Activated CD4-positive, CD25-positive, alpha-beta regulatory T cell (primary cell): ENCODE measurements around the gene GAMT.
A peak's percentile ranks its signal among the peaks of the same experiment; 100 is the strongest.

ENCODE experiments used
- DNase-seq, 4 experiments: peaks; one replicate each; lab custom pipeline; 2025; lab: John Stamatoyannopoulos, UW

Gene GAMT

DNA sequence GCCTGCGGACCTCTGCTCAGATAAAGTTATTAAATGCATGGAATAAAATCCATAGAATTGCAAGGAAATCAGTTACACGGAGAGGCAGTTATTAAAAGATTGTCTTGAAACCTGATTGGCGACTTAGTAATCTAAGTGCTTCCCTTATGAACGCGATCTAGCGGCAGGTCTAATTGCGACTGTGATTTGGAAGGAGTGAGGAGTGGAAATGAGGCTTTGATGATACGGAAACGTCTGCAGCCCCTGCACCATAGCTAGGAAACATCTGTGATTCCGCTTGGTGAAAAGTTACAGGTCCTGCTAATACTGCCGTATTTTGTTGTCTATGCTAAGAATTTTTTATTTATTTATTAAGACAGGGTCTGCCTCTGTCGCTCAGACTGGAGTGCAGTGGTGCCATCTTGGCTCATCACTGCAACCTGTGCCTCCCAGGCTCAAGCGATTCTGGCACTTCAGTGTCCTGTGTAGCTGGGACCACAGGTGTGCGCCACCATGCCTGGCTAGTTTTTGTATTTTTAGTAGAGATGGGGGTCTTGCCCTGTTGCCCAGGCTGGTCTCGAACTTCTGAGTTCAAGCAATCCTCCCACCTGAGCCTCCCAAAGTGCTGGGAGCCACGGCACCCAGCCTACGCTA lies 16.7 kb downstream of the GAMT start:
- DNase-seq: no peak

DNA sequence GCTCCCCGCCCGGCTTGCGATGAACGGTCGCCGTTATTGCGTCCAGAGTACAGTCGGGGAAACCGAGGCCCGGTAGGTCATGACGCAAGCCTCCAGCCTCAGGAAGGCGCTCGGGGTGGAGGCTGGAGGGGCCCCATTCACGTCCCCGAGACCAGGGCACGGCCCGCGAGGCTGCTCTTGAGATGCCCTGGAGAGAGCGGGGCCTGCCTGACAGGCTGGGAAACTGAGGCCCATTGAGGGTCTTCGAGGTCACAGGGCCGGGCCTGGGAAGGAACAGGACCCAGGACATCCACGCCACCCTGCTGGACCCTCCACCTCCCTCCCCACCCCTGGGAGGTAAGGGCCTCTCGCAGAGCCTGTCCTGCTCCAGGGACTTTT lies 17.3 kb downstream of the GAMT start:
- no peak for DNase-seq

GRCh38 chr19:1383312-1384084 lies 17.8 kb downstream of the GAMT start, which contains the start of gene NDUFS7:
Gene NDUFS7 (plus strand): TSS chr19:1383907. CDS start chr19:1383927, 20 bp downstream.
- DNase-seq: peak; percentile 85 to 97 (median 90)

- DNase-seq: no peak
These were observed 18.4 kb downstream of the GAMT start for GRCh38 chr19:1383017-1383311.

DNA sequence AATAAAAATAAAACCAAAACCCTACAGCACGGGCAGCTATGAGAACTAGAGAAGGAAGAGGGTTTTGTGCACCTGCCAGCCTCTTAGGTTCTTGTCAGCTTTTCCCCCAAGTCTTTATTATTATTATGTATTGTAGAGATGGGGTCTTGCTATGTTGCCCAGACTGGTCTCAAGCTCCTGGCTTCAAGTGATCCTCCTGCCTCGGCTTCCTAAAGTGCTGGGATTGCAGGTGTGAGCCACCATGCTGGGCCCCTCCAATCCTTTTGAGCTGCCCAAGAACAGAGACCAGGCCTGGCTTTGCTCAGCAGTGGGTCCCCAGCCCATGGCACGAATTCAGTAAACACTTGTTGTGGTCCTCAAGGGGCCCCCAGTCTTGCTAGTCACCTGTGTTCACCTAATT lies 19.1 kb downstream of the GAMT start:
- no peak for DNase-seq

- DNase-seq: no peak
These were observed 21.3 kb downstream of the GAMT start for GRCh38 chr19:1379961-1380489.

DNA sequence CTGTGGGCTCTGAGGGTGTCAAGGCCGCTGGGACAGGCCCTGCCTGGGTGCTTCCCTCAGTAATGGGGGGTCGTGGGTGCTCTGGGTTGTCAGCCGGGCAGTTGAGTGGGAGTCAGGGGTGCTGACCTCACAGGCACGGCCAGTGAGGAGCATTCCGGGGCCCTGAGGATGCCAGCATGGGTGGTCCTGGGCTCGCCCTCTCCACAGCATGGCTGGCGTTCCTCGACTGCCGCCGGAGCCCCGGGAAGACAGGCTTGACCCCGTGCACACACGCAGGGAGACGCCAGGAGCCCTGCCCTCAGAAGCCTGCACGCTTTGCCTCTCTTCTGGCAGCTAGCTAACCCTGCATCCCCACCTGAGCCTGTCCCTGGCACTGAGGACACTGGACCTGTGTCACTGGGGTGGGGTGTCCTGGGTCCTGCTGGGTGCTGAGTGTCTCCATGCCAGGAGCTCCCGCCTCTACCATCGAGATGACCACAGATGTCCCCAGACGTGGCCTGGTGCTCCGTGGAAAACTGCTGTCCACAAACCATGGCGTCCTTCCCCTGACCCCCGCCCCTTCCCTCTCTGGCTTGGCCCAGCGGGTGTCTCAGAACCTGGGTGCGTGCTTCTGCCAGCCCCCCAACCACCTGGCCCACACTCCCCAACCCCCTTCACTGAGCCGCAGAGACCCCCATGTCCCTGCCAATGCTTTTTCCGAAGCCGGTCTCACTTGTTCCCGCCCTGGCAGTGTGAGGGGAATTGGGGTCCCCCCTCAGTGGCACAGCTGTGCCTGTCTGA lies 22.0 kb downstream of the GAMT start:
- DNase-seq: no peak

GRCh38 chr19:1377965-1378785 lies 23.2 kb downstream of the GAMT start:
- DNase-seq: no peak

DNA sequence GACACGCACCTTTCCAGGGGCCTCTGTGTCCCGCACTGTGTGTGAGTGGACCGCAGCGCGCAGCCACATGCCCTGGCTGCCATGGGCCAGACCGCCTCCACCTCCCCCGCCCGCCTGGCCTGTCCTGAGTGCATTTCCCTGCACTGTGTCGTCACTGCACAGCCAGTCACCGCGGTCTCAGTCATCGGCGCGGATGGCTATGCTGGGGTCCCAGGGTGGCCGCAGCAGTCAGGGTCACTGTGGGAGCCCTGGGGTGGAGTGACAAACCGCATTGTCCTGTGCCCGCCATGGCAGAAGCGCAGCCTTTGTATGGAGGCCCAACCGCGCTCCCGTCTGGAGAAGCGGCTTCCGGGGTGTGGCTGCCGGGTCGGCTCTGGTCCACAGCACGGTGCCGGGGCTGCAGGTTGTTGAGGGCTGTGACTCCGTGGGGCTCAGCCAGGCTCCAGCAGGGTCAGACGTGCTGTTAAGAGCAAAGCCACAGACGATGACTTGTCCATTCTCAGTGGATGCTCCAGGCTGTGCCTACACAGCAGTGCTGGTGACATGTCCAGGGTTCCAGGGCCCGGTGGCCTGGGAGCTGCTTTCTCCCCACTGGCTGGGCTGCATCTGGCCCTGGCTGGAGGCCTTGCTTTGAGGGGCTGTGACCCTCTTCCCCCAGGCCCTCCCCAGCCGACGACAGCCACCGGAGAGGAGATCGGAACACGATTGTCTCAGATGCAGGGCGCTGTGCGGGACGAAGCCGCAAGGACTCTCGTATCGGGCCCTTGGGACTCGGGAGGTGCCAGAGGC lies 24.0 kb downstream of the GAMT start:
- no peak for DNase-seq

DNA sequence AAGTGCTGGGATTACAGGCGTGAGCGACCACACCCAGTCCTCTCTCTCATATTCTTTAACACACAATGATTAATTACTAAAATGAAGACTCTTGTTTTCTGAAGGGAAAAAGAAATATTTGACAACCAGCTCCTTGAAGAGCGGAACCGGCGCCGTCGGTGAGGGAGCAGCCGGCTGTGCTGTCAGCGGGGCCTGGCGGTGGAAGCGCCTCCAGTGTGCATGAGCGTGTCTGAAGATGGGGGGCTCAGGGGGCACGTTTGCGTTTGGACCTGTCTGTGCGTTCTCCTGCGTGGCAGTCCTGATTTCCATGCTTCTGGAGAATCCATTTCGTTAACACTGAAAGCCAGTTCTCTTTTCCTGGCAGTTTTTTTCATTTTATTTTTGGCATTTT lies 24.9 kb downstream of the GAMT start:
- no peak for DNase-seq

DNA sequence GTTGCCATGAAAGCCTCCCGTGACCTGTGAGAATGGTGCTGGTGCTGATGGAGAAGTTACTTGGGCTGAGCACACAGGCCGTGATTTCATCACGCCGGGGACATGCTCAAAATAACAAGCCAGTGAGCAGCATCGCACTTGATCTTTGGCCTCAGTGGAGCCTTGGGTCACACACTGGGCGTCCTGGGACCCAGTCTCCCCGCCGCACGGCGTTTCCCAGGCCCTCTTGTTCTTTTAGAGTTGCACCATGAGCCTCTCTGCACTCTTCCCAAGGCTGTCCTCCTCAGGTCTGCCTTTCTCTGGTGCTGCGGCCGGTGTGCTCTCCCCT lies 27.1 kb downstream of the GAMT start:
- no peak for DNase-seq

DNA sequence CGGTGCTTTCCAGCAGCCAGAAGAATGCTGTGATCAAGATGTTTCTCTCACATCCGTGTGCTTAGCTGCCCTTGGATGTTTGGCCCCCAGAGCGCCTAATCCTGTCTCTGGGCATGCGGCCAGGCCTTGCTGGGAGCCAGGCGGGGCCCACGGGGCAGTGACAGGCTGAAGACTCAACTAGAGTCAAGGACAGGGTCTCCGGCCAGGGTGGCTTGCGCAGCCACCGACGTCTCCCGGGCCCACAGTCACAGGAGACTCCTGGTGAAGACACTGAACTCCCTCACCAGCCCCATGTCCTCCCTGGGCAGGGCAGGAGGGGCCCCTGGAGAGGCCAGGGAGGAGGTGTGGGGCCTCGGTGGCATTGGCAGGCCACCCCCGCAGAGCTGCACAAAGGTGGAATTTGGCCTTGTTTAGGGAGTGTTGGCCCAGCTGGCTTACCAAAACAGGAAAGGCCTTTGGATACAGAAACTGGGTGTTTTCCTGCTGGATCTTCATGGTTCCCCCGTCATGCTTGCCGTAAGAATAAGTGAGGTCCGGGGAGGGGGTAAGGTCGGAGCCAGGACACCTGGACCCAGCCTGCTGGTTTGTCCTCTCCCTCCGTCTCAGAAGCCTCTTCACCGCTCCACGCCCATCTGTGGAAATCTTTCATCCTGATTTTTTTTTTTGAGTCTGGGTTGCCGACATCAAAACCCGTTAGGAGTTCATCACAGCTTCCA lies 27.6 kb downstream of the GAMT start:
- DNase-seq: no peak

GRCh38 chr19:1373042-1373533 lies 28.3 kb downstream of the GAMT start:
- no peak for DNase-seq

DNA sequence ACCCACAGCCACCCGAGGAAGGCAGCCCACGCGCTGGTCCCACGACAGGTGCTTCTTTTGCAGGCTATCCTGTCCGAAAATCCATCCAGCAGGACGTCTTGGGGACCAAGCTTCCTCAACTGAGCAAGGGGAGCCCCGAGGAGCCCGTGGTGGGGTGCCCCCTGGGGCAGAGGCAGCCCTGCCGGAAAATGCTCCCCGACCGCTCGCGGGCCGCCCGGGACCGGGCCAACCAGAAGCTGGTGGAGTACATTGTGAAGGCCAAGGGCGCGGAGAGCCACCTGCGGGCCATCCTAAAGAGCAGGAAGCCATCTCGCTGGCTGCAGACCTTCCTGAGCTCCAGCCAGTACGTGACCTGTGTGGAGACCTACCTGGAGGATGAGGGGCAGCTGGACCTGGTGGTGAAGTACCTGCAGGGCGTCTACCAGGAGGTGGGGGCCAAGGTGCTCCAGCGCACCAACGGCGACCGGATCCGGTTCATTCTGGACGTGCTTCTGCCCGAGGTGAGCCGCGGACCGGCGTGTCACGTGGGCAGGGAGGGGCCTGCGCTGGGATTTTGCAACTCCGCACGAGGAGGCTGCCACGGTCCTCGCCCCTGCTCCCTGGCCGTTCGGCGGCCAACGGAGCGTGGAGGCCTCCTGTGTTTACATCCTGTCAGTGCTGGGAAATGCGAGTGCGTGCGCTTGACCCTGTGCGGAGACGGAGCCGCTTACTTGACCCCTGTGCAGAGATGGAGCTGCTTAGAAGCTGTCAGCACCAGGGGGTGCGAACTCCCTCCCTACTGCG lies 30.6 kb downstream of the GAMT start:
- DNase-seq: no peak

GRCh38 chr19:1369214-1369805 lies 32.0 kb downstream of the GAMT start:
- no peak for DNase-seq

DNA sequence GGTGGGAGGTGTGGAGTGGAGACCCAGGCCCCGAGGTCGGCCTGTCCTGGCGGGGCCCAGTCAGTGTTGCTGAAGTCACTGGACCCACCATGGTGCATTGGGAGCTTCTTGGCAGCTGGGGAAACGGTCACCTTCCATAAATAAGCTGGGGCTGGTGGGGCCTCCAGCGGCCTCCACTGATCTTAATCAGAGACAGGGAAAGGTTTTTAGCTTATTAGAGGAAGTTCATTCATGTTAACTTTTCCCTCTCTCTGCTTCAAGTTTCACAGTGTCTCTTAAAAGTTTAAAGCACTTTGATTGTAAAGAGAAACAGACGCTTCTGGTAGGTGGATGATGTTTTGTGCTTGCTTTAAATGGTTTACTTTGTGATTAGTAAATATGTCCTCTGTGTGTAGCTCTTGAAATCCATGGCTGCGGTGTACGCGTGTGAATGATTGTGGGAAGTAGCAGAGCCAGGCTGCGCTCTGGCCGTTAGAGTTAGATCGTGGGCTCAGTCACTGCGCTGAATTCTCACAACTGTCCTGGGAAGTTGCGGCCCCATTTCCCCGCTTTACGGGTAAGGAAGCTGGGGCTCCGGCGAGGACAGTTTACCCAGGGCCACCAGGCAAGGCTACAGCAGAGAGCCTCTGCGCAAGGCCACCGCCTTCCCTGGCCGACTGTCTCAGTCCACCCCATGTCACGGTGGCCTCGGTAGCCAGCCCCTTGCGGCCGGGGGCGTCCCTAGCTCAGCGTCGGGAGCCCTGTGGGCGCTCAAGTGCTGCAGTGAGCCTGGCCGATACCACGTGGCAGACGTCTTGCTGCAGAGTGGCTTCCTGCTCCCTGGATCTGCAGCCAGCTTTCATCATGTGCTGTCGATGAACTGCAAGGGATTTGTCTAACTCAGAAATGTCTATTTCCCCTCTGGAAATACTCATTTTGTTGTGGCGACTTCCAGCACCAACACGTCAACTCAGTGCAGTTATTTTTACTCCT lies 34.2 kb downstream of the GAMT start:
- no peak for DNase-seq

DNA sequence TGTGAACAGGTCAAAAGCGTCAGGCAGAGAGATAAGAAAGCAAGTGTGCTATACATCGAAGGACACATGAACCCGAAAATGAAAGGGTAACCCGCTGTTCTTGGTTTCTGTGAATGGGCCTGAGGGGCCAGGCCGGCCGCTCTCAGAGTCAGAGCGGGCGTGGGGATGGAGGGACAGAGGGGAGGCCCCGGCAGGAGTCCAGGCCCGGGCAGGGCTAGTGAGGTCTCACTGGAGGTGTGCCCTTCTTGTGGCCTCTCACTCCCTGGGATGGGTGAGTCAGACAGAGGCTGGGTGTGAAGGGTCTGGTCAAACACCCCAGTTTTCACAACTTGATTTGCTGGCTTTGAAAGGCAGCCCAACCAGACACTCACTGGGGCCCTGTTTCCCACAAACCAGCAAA lies 35.0 kb downstream of the GAMT start:
- no peak for DNase-seq
